B cell (primary cell): Measurements from ENCODE around the gene MAP3K14. TPM values are rescaled to one million over a fixed set of nuclear protein-coding genes. Genes with fewer than 3 reads are reported as not detected.

Experiments
- ATAC-seq: fragments of 200-7000 bp; cut with Tn5 transposase; one replicate; pipeline ENCODE4 v1.10.0; 2021; ENCODE audit warnings: low read depth, mild to moderate bottlenecking, moderate number of reproducible peaks, moderate library complexity
- CTCF ChIA-PET: fragments of 350-600 bp; sonication (Branson Sonifier 250); formaldehyde crosslinking; loops from one replicate; lab custom pipeline; 2021; ENCODE audit warnings: antibody characterized with exemption, inconsistent platforms; lab: Charles Lee
- POLR2A ChIA-PET: fragments of 350-600 bp; sonication (Branson Sonifier 250); formaldehyde crosslinking; loops from one replicate; lab custom pipeline; 2021; ENCODE audit warnings: antibody characterized with exemption; lab: Charles Lee
- DNase-seq: peaks from one replicate; pipeline ENCODE4 v3.0.0; 2013
- H2AFZ ChIP-seq: 2 replicates; pipeline ENCODE4 v1.6.1; 2012; ENCODE audit warnings: mild to moderate bottlenecking, low read depth, low read length; ENCODE audit not compliant: insufficient read depth, poor library complexity, severe bottlenecking
- H3K27ac ChIP-seq, 2 donors: 1 replicate in 1 of 2; 2 replicates in 1 of 2; pipeline ENCODE4 v1.5.1; 2012 to 2013; ENCODE audit warnings: low read length in 2 of 2, mild to moderate bottlenecking in 2 of 2, moderate library complexity in 1 of 2
- H3K27me3 ChIP-seq, 4 experiments: fragments of 200-600 bp in 1 of 4; sonication (generic) in 1 of 4; replicated peaks in 1 of 4; 1 replicate in 2 of 4; 2 replicates in 2 of 4; pipeline versions ENCODE4 v1.6.1 to v1.7.0; 2013 to 2016; ENCODE audit warnings: low read length in 3 of 4, mild to moderate bottlenecking in 2 of 4, mixed read lengths in 1 of 4, moderate library complexity in 1 of 4; ENCODE audit not compliant: insufficient read depth in 4 of 4, control insufficient read depth in 3 of 4; ENCODE audit errors: control extremely low read depth in 1 of 4
- H3K36me3 ChIP-seq, 2 experiments: replicated peaks in 1 of 2; 1 replicate in 1 of 2; 2 replicates in 1 of 2; pipeline versions ENCODE4 v1.6.1 to v1.7.1; 2013; ENCODE audit warnings: low read length in 1 of 2; ENCODE audit not compliant: insufficient read depth in 2 of 2, control insufficient read depth in 1 of 2; ENCODE audit errors: control extremely low read depth in 1 of 2, extremely low read depth in 1 of 2
- H3K4me1 ChIP-seq, 2 donors: fragments of 200-600 bp in 1 of 2; sonication (generic) in 1 of 2; 1 replicate in 1 of 2; 2 replicates in 1 of 2; pipeline versions ENCODE4 v1.5.1 to v1.6.1; 2013 to 2017; ENCODE audit warnings: low read length in 2 of 2; ENCODE audit not compliant: control insufficient read depth in 2 of 2, insufficient read depth in 2 of 2
- H3K4me2 ChIP-seq: replicated peaks from 2 replicates; pipeline ENCODE3; 2012; ENCODE audit warnings: mild to moderate bottlenecking, low read depth, low read length; ENCODE audit not compliant: poor library complexity, severe bottlenecking
- H3K4me3 ChIP-seq, 5 experiments: fragments of 200-600 bp in 1 of 5; sonication (generic) in 1 of 5; 1 replicate in 3 of 5; 2 replicates in 2 of 5; pipeline versions ENCODE4 v1.5.1 to v1.7.0; 2011 to 2016; ENCODE audit warnings: low read length in 4 of 5, mild to moderate bottlenecking in 4 of 5, low read depth in 2 of 5, control low read depth in 1 of 5, moderate library complexity in 1 of 5; ENCODE audit not compliant: insufficient read depth in 1 of 5; ENCODE audit errors: control extremely low read depth in 1 of 5, extremely low read depth in 1 of 5
- H3K79me2 ChIP-seq: fragments of 200-600 bp; sonication (generic); one replicate; pipeline ENCODE4 v1.6.0; 2016; ENCODE audit warnings: low read length; ENCODE audit not compliant: control insufficient read depth, insufficient read depth
- H3K9ac ChIP-seq: fragments of 200-600 bp; sonication (generic); 2 replicates; pipeline ENCODE4 v1.6.1; 2017; ENCODE audit warnings: mild to moderate bottlenecking, low read length, moderate library complexity
- H3K9me3 ChIP-seq, 3 donors: one replicate each; pipeline versions ENCODE4 v1.6.1 to v1.7.1; 2013; ENCODE audit warnings: low read length in 2 of 3; ENCODE audit not compliant: control insufficient read depth in 2 of 3, insufficient read depth in 1 of 3; ENCODE audit errors: control extremely low read depth in 1 of 3
- H4K20me1 ChIP-seq: 2 replicates; pipeline ENCODE4 v1.6.0; 2012; ENCODE audit warnings: mild to moderate bottlenecking, low read length; ENCODE audit not compliant: insufficient read depth, control insufficient read depth, poor library complexity, severe bottlenecking
- H3K27ac Mint-ChIP-seq: one replicate; pipeline ENCODE4 v1.8.0; 2021; ENCODE audit warnings: mixed read lengths
- H3K27me3 Mint-ChIP-seq: one replicate; pipeline ENCODE4 v1.8.0; 2021; ENCODE audit warnings: mixed read lengths
- H3K4me1 Mint-ChIP-seq: one replicate; pipeline ENCODE4 v1.8.0; 2021; ENCODE audit warnings: mixed read lengths
- H3K4me3 Mint-ChIP-seq: one replicate; pipeline ENCODE4 v1.8.0; 2021; ENCODE audit warnings: mixed read lengths
- H3K9me3 Mint-ChIP-seq: one replicate; pipeline ENCODE4 v1.8.0; 2022; ENCODE audit warnings: mixed read lengths; ENCODE audit not compliant: insufficient read depth
- EZH2 ChIP-seq: IDR thresholded peaks from 2 replicates; pipeline ENCODE4 v1.6.1; 2012; ENCODE audit warnings: borderline replicate concordance, low read depth, mild to moderate bottlenecking, moderate library complexity, low read length; ENCODE audit not compliant: insufficient read depth, poor library complexity, severe bottlenecking
- WGBS: methylation state at CpG from one replicate; pipeline ENCODE4 v1.1.5; 2013; ENCODE audit warnings: missing lambda C conversion rate; ENCODE audit not compliant: insufficient coverage; 5-methylcytosine and 5-hydroxymethylcytosine counted together
- intact Hi-C: fragments of 100-400 bp; cut with micrococcal nuclease; formaldehyde crosslinking; loops from one replicate; pipeline ENCODE4 v1.10.0; 2022
- polyA plus RNA-seq: library from polyadenylated mRNA; depleted of rRNA; stranded (reverse); fragments of >200 nt; gene quantifications from 2 replicates; pipeline ENCODE4 v1.2.3, GENCODE V29; 2012
- total RNA-seq, 2 donors: library from RNA; stranded (reverse); fragments of 120-200 nt in 1 of 2; gene quantifications; 1 replicate in 1 of 2; 2 replicates in 1 of 2; pipeline versions ENCODE4 v1.2.3 to v1.2.4, GENCODE V29; 2013 to 2022
- TF ChIP-seq, protein P1 (sequence below): fragments of 200-600 bp; IDR thresholded peaks from one replicate; pipeline ENCODE4 v1.8.0; 2022; ENCODE audit warnings: antibody characterized with exemption, mild to moderate bottlenecking

Gene MAP3K14
- total and polyA plus RNA-seq, 2 donors (not counting 1 experiment from before 2014, with no cell fraction given) = 66.1 to 84.1 TPM

DNA sequence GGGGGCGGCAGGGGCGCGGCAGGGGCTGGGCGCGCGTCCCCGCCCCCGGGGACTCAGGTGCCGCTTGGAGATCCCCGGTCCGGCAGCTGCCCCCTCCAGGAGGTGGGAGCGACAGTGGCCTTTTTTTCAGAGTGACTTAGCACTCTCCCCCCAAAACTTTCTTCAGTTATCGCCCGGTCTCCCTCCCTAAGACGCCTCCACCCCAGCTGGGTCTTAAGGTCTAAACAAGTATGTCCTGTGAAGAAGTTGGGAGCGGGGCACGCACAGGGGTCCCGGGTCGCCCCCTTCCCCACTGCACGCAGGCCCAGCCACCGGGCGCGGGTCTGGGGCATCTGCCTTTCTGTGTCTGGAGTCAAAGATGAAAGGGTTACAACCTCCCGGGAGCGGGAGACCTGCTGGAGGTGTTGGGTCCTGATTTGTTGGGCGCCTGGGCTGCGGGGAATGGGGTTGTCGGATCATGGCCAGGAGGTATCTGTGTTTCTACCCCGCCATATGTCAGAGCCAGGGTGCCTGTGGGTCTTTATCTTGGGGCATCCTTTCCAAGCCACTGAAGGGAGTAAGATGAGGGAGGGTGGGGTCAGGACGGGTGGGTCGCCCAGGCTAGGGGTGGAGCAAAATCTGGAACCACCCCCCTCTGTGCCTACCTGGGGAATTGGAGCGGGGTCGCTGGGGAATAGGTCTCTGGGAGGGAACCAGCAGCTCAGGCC is 94.4 kb downstream of the MAP3K14 start:
- CTCF ChIA-PET = interaction anchor here (0.6 to 15.7 kb wide), 12 partner anchors 17 to 172 kb away, joined by 3 to 737 read pairs (median 40); partner anchors contain the start of genes ACBD4, HEXIM1 and MAP3K14
- ATAC-seq = peak; percentile 7
- Mint-ChIP-seq H3K4me1 (peaks cover 66% of the 10 kb centered on the region), H3K27me3 (no peaks in the 10 kb centered on the region), H3K27ac (peak overlapping the region; percentile 99), H3K4me3 (peak overlapping the region; percentile 100), H3K9me3 (no peaks in the 10 kb centered on the region)
- Histone ChIP-seq H3K9me3 (no peaks in the 10 kb centered on the region), H3K4me3 (peak overlapping the region; percentile 62 to 96 (median 90)), H3K27me3 (no peaks in the 10 kb centered on the region), H3K36me3 (peaks cover 0 to 8% of the 10 kb centered on the region in 2 experiments), H3K79me2 (peaks cover 56% of the 10 kb centered on the region), H2AFZ (no peak overlapping the region), H3K4me2 (peak overlapping the region; percentile 92), H3K27ac (peak overlapping the region; percentile 99 to 100), H3K9ac (peak overlapping the region; percentile 97), H4K20me1 (no peaks in the 10 kb centered on the region), H3K4me1 (peaks cover 48 to 69% of the 10 kb centered on the region in 2 donors)
- intact Hi-C loops = no loop called here
- TF ChIP-seq, protein P1, sequence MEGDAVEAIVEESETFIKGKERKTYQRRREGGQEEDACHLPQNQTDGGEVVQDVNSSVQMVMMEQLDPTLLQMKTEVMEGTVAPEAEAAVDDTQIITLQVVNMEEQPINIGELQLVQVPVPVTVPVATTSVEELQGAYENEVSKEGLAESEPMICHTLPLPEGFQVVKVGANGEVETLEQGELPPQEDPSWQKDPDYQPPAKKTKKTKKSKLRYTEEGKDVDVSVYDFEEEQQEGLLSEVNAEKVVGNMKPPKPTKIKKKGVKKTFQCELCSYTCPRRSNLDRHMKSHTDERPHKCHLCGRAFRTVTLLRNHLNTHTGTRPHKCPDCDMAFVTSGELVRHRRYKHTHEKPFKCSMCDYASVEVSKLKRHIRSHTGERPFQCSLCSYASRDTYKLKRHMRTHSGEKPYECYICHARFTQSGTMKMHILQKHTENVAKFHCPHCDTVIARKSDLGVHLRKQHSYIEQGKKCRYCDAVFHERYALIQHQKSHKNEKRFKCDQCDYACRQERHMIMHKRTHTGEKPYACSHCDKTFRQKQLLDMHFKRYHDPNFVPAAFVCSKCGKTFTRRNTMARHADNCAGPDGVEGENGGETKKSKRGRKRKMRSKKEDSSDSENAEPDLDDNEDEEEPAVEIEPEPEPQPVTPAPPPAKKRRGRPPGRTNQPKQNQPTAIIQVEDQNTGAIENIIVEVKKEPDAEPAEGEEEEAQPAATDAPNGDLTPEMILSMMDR = no peak
- no peak for TF ChIP-seq EZH2
- POLR2A ChIA-PET = interaction anchor here (0.6 to 6.0 kb wide), 9 partner anchors 10 to 188 kb away, joined by 3 to 149 read pairs (median 6); partner anchors contain the start of gene ACBD4
- WGBS = under 1% methylated on average over 27 of the region's 33 CpGs
- peak; percentile 70 for DNase-seq

- peaks cover 61% of the 10 kb centered on the region for H3K4me1 Mint-ChIP-seq
- no peak overlapping the region for H3K4me3 Mint-ChIP-seq
- WGBS = under 1% methylated on average over 38 of the region's 38 CpGs
Observed at GRCh38 chr17:45222014-45222288, 94.9 kb downstream of the MAP3K14 start.

More at GRCh38 chr17:45222014-45222288, 94.9 kb downstream of the MAP3K14 start:
- peak overlapping the region in 4 of 5 experiments; percentile 85 to 96 (median 90) for H3K4me3 ChIP-seq
- H3K9ac ChIP-seq = peak overlapping the region; percentile 97
- intact Hi-C loops = no loop called here
- DNase-seq = no peak
- peaks cover 51% of the 10 kb centered on the region for H3K79me2 ChIP-seq
- ChIA-PET CTCF (interaction anchor here (0.6 to 15.7 kb wide), 11 partner anchors 17 to 165 kb away, joined by 3 to 737 read pairs (median 49); partner anchors contain the start of genes ACBD4, HEXIM1 and MAP3K14), POLR2A (interaction anchor here (0.8 to 6.0 kb wide), 7 partner anchors 10 to 90 kb away, joined by 3 to 149 read pairs (median 6); partner anchors contain the start of gene ACBD4)
- peak overlapping the region in 1 of 2 donors; percentile 100 for H3K27ac ChIP-seq
- Mint-ChIP-seq H3K27me3 (no peaks in the 10 kb centered on the region), H3K27ac (no peak overlapping the region), H3K9me3 (no peaks in the 10 kb centered on the region)
- no peak overlapping the region for H2AFZ ChIP-seq
- TF ChIP-seq EZH2 = no peak
- TF ChIP-seq, protein P1 = no peak
- peaks cover 0 to 8% of the 10 kb centered on the region in 2 experiments for H3K36me3 ChIP-seq
- H4K20me1 ChIP-seq = no peaks in the 10 kb centered on the region
- ATAC-seq = no peak
- no peaks in the 10 kb centered on the region for H3K9me3 ChIP-seq
- H3K4me1 ChIP-seq = peaks cover 43 to 64% of the 10 kb centered on the region in 2 donors
- H3K4me2 ChIP-seq = peak overlapping the region; percentile 92
- no peaks in the 10 kb centered on the region for H3K27me3 ChIP-seq
